Muscle of leg (tissue), 11 donors: ENCODE measurements around the gene MED9. TPM values are rescaled to one million over a fixed set of nuclear protein-coding genes. Genes with fewer than 3 reads are reported as not detected.

Experiments
- DNase-seq: peaks from one replicate; pipeline ENCODE4 v3.0.0; 2013
- H3K27ac ChIP-seq: one replicate; pipeline ENCODE4 v1.5.1; 2013; ENCODE audit warnings: mild to moderate bottlenecking, low read length, control low read depth
- H3K27me3 ChIP-seq: one replicate; pipeline ENCODE4 v1.6.1; 2013; ENCODE audit warnings: low read length; ENCODE audit not compliant: control insufficient read depth, insufficient read depth
- H3K36me3 ChIP-seq: one replicate; pipeline ENCODE4 v1.6.1; 2013; ENCODE audit warnings: low read length; ENCODE audit not compliant: control insufficient read depth, insufficient read depth
- H3K4me1 ChIP-seq: one replicate; pipeline ENCODE4 v1.6.1; 2013; ENCODE audit warnings: low read length; ENCODE audit not compliant: control insufficient read depth, insufficient read depth
- H3K4me3 ChIP-seq: one replicate; pipeline ENCODE4 v1.5.1; 2013; ENCODE audit warnings: low read length, control low read depth
- H3K9me3 ChIP-seq: replicated peaks from 2 replicates; pipeline ENCODE4 v1.6.1; 2013; ENCODE audit warnings: low read depth, low read length; ENCODE audit not compliant: control insufficient read depth
- WGBS: methylation state at CpG from one replicate; pipeline ENCODE4 v1.1.5; 2013; ENCODE audit warnings: missing lambda C conversion rate; ENCODE audit not compliant: insufficient coverage; 5-methylcytosine and 5-hydroxymethylcytosine counted together
- polyA plus RNA-seq, 8 donors: library from polyadenylated mRNA; unstranded; fragments of 120-200 nt; gene quantifications; one replicate each; pipeline versions ENCODE4 v1.2.1 to v1.2.3, GENCODE V29; 2013; ENCODE audit warnings: inconsistent platforms in 1 of 8, low replicate concordance in 1 of 8; ENCODE audit not compliant: insufficient read length in 8 of 8, insufficient read depth in 1 of 8
- total RNA-seq: library from RNA; stranded (reverse); fragments of 120-200 nt; gene quantifications from one replicate; pipeline ENCODE4 v1.2.4, GENCODE V29; 2013

Gene MED9
- total and polyA plus RNA-seq, 9 donors = 13.1 to 17.6 (median 15.8) TPM

- WGBS = 81% methylated on average over 8 of the region's 11 CpGs
- Histone ChIP-seq H3K27me3 (no peaks in the 10 kb centered on the region), H3K27ac (peak overlapping the region; percentile 81), H3K36me3 (no peaks in the 10 kb centered on the region), H3K4me1 (peaks cover 93% of the 10 kb centered on the region), H3K9me3 (no peaks in the 10 kb centered on the region), H3K4me3 (no peak overlapping the region)
- no peak for DNase-seq
These were observed 31.3 kb downstream of the MED9 start for GRCh38 chr17:17508019-17508535.

GRCh38 chr17:17508646-17509591, 32.1 kb downstream of the MED9 start:
- Histone ChIP-seq H3K27ac (peak overlapping the region; percentile 54), H3K27me3 (no peaks in the 10 kb centered on the region), H3K4me3 (no peak overlapping the region), H3K4me1 (peaks cover 86% of the 10 kb centered on the region), H3K9me3 (no peaks in the 10 kb centered on the region), H3K36me3 (no peaks in the 10 kb centered on the region)
- peak; percentile 71 for DNase-seq
- WGBS = 74% methylated on average over 21 of the region's 33 CpGs

GRCh38 chr17:17509601-17510425, 33.0 kb downstream of the MED9 start:
- no peaks in the 10 kb centered on the region for H3K9me3 ChIP-seq
- no peak overlapping the region for H3K4me3 ChIP-seq
- peak overlapping the region; percentile 54 for H3K27ac ChIP-seq
- peak; percentile 3 for DNase-seq
- peaks cover 84% of the 10 kb centered on the region for H3K4me1 ChIP-seq
- H3K27me3 ChIP-seq = no peaks in the 10 kb centered on the region
- WGBS = 86% methylated on average over 21 of the region's 21 CpGs
- no peaks in the 10 kb centered on the region for H3K36me3 ChIP-seq

GRCh38 chr17:17510456-17511292, 33.9 kb downstream of the MED9 start:
- Histone ChIP-seq H3K4me3 (no peak overlapping the region), H3K27ac (no peak overlapping the region), H3K27me3 (no peaks in the 10 kb centered on the region), H3K36me3 (no peaks in the 10 kb centered on the region), H3K9me3 (no peaks in the 10 kb centered on the region), H3K4me1 (peaks cover 85% of the 10 kb centered on the region)
- DNase-seq = peak; percentile 11
- 68% methylated on average over 20 of the region's 20 CpGs for WGBS

GRCh38 chr17:17511293-17511741, 34.5 kb downstream of the MED9 start:
- H3K4me1 ChIP-seq = peaks cover 84% of the 10 kb centered on the region
- H3K36me3 ChIP-seq = no peaks in the 10 kb centered on the region
- no peak for DNase-seq
- 57% methylated on average over 8 of the region's 12 CpGs for WGBS
- H3K4me3 ChIP-seq = no peak overlapping the region
- H3K9me3 ChIP-seq = no peaks in the 10 kb centered on the region
- H3K27ac ChIP-seq = no peak overlapping the region
- no peaks in the 10 kb centered on the region for H3K27me3 ChIP-seq

- no peaks in the 10 kb centered on the region for H3K27me3 ChIP-seq
- H3K9me3 ChIP-seq = no peaks in the 10 kb centered on the region
- WGBS = 68% methylated on average over 20 of the region's 29 CpGs
- no peak overlapping the region for H3K27ac ChIP-seq
- H3K4me3 ChIP-seq = no peak overlapping the region
- no peaks in the 10 kb centered on the region for H3K36me3 ChIP-seq
- peaks cover 83% of the 10 kb centered on the region for H3K4me1 ChIP-seq
- peak; percentile 48 for DNase-seq
These were observed 35.4 kb downstream of the MED9 start for GRCh38 chr17:17511881-17512858.

GRCh38 chr17:17512866-17513265, 36.1 kb downstream of the MED9 start:
- H3K27me3 ChIP-seq = no peaks in the 10 kb centered on the region
- WGBS = 85% methylated on average over 3 of the region's 5 CpGs
- peaks cover 79% of the 10 kb centered on the region for H3K4me1 ChIP-seq
- no peak overlapping the region for H3K27ac ChIP-seq
- no peak overlapping the region for H3K4me3 ChIP-seq
- no peaks in the 10 kb centered on the region for H3K9me3 ChIP-seq
- DNase-seq = no peak
- H3K36me3 ChIP-seq = no peaks in the 10 kb centered on the region

GRCh38 chr17:17513626-17514025, 36.8 kb downstream of the MED9 start:
- 99% methylated on average over 7 of the region's 7 CpGs for WGBS
- no peak for DNase-seq

More at GRCh38 chr17:17513626-17514025, 36.8 kb downstream of the MED9 start:
- no peaks in the 10 kb centered on the region for H3K27me3 ChIP-seq
- H3K27ac ChIP-seq = no peak overlapping the region
- no peaks in the 10 kb centered on the region for H3K36me3 ChIP-seq
- no peak overlapping the region for H3K4me3 ChIP-seq
- H3K9me3 ChIP-seq = no peaks in the 10 kb centered on the region
- peaks cover 73% of the 10 kb centered on the region for H3K4me1 ChIP-seq
